Activated naive CD8-positive, alpha-beta T cell treated with anti-CD3 and anti-CD28 coated beads for 36 hours (primary cell): ENCODE data around the gene MRPL9. TPM values are rescaled to one million over a fixed set of nuclear protein-coding genes. Genes with fewer than 3 reads are reported as not detected.

Experiments
- DNase-seq: peaks from one replicate; pipeline ENCODE4 v3.0.0; 2021
- H3K27ac Mint-ChIP-seq: one replicate; pipeline ENCODE4 v1.8.0; 2022; ENCODE audit warnings: mild to moderate bottlenecking, moderate library complexity, mixed read lengths
- H3K27me3 Mint-ChIP-seq: one replicate; pipeline ENCODE4 v1.8.0; 2022; ENCODE audit warnings: mild to moderate bottlenecking, mixed read lengths
- H3K36me3 Mint-ChIP-seq: one replicate; pipeline ENCODE4 v1.8.0; 2021; ENCODE audit warnings: mild to moderate bottlenecking, mixed read lengths
- H3K4me1 Mint-ChIP-seq: one replicate; pipeline ENCODE4 v1.8.0; 2021; ENCODE audit warnings: mixed read lengths
- H3K4me3 Mint-ChIP-seq: one replicate; pipeline ENCODE4 v1.8.0; 2022; ENCODE audit warnings: mild to moderate bottlenecking, moderate library complexity, mixed read lengths
- H3K9me3 Mint-ChIP-seq: one replicate; pipeline ENCODE4 v1.8.0; 2022; ENCODE audit warnings: mixed read lengths
- total RNA-seq, 2 experiments: library from RNA; stranded (reverse); gene quantifications; one replicate each; pipeline ENCODE4 v1.2.3, GENCODE V29; 2021

Gene MRPL9
- total RNA-seq, 2 experiments from 2014 or later = 157 to 172 TPM

GRCh38 chr1:151728151-151729054 is 34.9 kb downstream of the MRPL9 start:
- no peak overlapping the region for H3K4me3 Mint-ChIP-seq
- H3K36me3 Mint-ChIP-seq = no peaks in the 10 kb centered on the region
- no peaks in the 10 kb centered on the region for H3K4me1 Mint-ChIP-seq
- H3K27me3 Mint-ChIP-seq = peaks cover 65% of the 10 kb centered on the region
- H3K27ac Mint-ChIP-seq = no peak overlapping the region
- DNase-seq = no peak
- H3K9me3 Mint-ChIP-seq = no peaks in the 10 kb centered on the region

- peaks cover 87% of the 10 kb centered on the region for H3K27me3 Mint-ChIP-seq
- no peaks in the 10 kb centered on the region for H3K36me3 Mint-ChIP-seq
- no peaks in the 10 kb centered on the region for H3K9me3 Mint-ChIP-seq
- DNase-seq = no peak
- H3K4me1 Mint-ChIP-seq = peaks cover 13% of the 10 kb centered on the region
- H3K27ac Mint-ChIP-seq = no peak overlapping the region
- no peak overlapping the region for H3K4me3 Mint-ChIP-seq
Observed at GRCh38 chr1:151723726-151724370, 39.4 kb downstream of the MRPL9 start.

- peaks cover 15% of the 10 kb centered on the region for H3K4me1 Mint-ChIP-seq
- H3K27ac Mint-ChIP-seq = no peak overlapping the region
- no peak for DNase-seq
- peak overlapping the region; percentile 74 for H3K4me3 Mint-ChIP-seq
- H3K27me3 Mint-ChIP-seq = peaks cover 89% of the 10 kb centered on the region
- no peaks in the 10 kb centered on the region for H3K9me3 Mint-ChIP-seq
- no peaks in the 10 kb centered on the region for H3K36me3 Mint-ChIP-seq
Observed at GRCh38 chr1:151721788-151722510, 41.3 kb downstream of the MRPL9 start.

- peak within 1 kb of the TSS; percentile 26 for H3K27ac Mint-ChIP-seq
- DNase-seq = peak; percentile 53
Observed at GRCh38 chr1:151720974-151721787, 42.1 kb downstream of the MRPL9 start, which contains the start of gene RIIAD1. TSS of gene RIIAD1 (plus strand) at chr1:151721522. CDS start at chr1:151721537, 15 bp downstream.

GRCh38 chr1:151720554-151720953 is 42.7 kb downstream of the MRPL9 start:
- no peaks in the 10 kb centered on the region for H3K9me3 Mint-ChIP-seq
- H3K4me1 Mint-ChIP-seq = peaks cover 18% of the 10 kb centered on the region
- no peak for DNase-seq
- peak overlapping the region; percentile 73 for H3K4me3 Mint-ChIP-seq
- H3K27ac Mint-ChIP-seq = peak overlapping the region; percentile 26
- H3K27me3 Mint-ChIP-seq = peaks cover 89% of the 10 kb centered on the region
- H3K36me3 Mint-ChIP-seq = no peaks in the 10 kb centered on the region

More at GRCh38 chr1:151720974-151721787, 42.1 kb downstream of the MRPL9 start, which contains the start of gene RIIAD1:
- no peaks in the 10 kb centered on the region for H3K36me3 Mint-ChIP-seq
- peak within 1 kb of the TSS; percentile 74 for H3K4me3 Mint-ChIP-seq
- peaks cover 89% of the 10 kb centered on the region for H3K27me3 Mint-ChIP-seq
- no peaks in the 10 kb centered on the region for H3K9me3 Mint-ChIP-seq
- H3K4me1 Mint-ChIP-seq = peaks cover 18% of the 10 kb centered on the region

- peak overlapping the region; percentile 13 for H3K4me3 Mint-ChIP-seq
Observed at GRCh38 chr1:151720125-151720524, 43.2 kb downstream of the MRPL9 start.

GRCh38 chr1:151718666-151719065 is 44.6 kb downstream of the MRPL9 start:
- H3K9me3 Mint-ChIP-seq = no peaks in the 10 kb centered on the region
- H3K4me1 Mint-ChIP-seq = peaks cover 18% of the 10 kb centered on the region
- no peaks in the 10 kb centered on the region for H3K36me3 Mint-ChIP-seq
- H3K27me3 Mint-ChIP-seq = peaks cover 87% of the 10 kb centered on the region
- H3K4me3 Mint-ChIP-seq = no peak overlapping the region
- no peak overlapping the region for H3K27ac Mint-ChIP-seq
- no peak for DNase-seq

More at GRCh38 chr1:151720125-151720524, 43.2 kb downstream of the MRPL9 start:
- peaks cover 89% of the 10 kb centered on the region for H3K27me3 Mint-ChIP-seq
- H3K9me3 Mint-ChIP-seq = no peaks in the 10 kb centered on the region
- no peak for DNase-seq
- H3K4me1 Mint-ChIP-seq = peaks cover 18% of the 10 kb centered on the region
- H3K27ac Mint-ChIP-seq = no peak overlapping the region
- no peaks in the 10 kb centered on the region for H3K36me3 Mint-ChIP-seq

GRCh38 chr1:151718011-151718431 is 45.3 kb downstream of the MRPL9 start:
- no peaks in the 10 kb centered on the region for H3K36me3 Mint-ChIP-seq
- peaks cover 82% of the 10 kb centered on the region for H3K27me3 Mint-ChIP-seq
- DNase-seq = no peak
- no peak overlapping the region for H3K27ac Mint-ChIP-seq
- H3K4me3 Mint-ChIP-seq = no peak overlapping the region
- H3K9me3 Mint-ChIP-seq = no peaks in the 10 kb centered on the region
- H3K4me1 Mint-ChIP-seq = peaks cover 18% of the 10 kb centered on the region

- Mint-ChIP-seq H3K4me1 (peaks cover 17% of the 10 kb centered on the region), H3K9me3 (no peaks in the 10 kb centered on the region), H3K27me3 (peaks cover 72% of the 10 kb centered on the region), H3K27ac (no peak within 1 kb of the TSS), H3K4me3 (no peak within 1 kb of the TSS), H3K36me3 (no peaks in the 10 kb centered on the region)
- no peak for DNase-seq
Observed at GRCh38 chr1:151716771-151717631, 46.3 kb downstream of the MRPL9 start, which contains the start of gene CELF3. TSS of gene CELF3 (minus strand) at chr1:151716803. CDS start at chr1:151716020, 783 bp downstream.

GRCh38 chr1:151716405-151716762 is 46.9 kb downstream of the MRPL9 start:
- no peak for DNase-seq
- no peaks in the 10 kb centered on the region for H3K36me3 Mint-ChIP-seq
- H3K4me3 Mint-ChIP-seq = no peak overlapping the region
- peaks cover 14% of the 10 kb centered on the region for H3K4me1 Mint-ChIP-seq
- H3K27me3 Mint-ChIP-seq = peaks cover 65% of the 10 kb centered on the region
- no peaks in the 10 kb centered on the region for H3K9me3 Mint-ChIP-seq
- H3K27ac Mint-ChIP-seq = no peak overlapping the region

GRCh38 chr1:151715726-151716404 is 47.4 kb downstream of the MRPL9 start:
- no peaks in the 10 kb centered on the region for H3K36me3 Mint-ChIP-seq
- H3K4me1 Mint-ChIP-seq = peaks cover 13% of the 10 kb centered on the region
- DNase-seq = no peak
- H3K9me3 Mint-ChIP-seq = no peaks in the 10 kb centered on the region
- peaks cover 63% of the 10 kb centered on the region for H3K27me3 Mint-ChIP-seq
- H3K27ac Mint-ChIP-seq = no peak overlapping the region
- no peak overlapping the region for H3K4me3 Mint-ChIP-seq

GRCh38 chr1:151714820-151715725 is 48.2 kb downstream of the MRPL9 start:
- DNase-seq = no peak
- Mint-ChIP-seq H3K27me3 (peaks cover 57% of the 10 kb centered on the region), H3K4me1 (peaks cover 5% of the 10 kb centered on the region), H3K9me3 (no peaks in the 10 kb centered on the region), H3K4me3 (no peak overlapping the region), H3K36me3 (no peaks in the 10 kb centered on the region), H3K27ac (no peak overlapping the region)
